Epithelial cell of prostate (primary cell): ENCODE results near the gene PIGP.
"Not testable (repeated sequence)": the region's sequence is repeated elsewhere in the genome, so short reads cannot be mapped to it uniquely, and the experiment has no call there.

Experiments used
- DNase-seq: peaks from one replicate; pipeline ENCODE4 v3.0.0-alpha.2; 2011; ENCODE audit warnings: low read depth, low spot score
- H3K27ac ChIP-seq: fragments of 450-650 bp; 2 replicates; pipeline ENCODE4 v1.5.1; 2017; ENCODE audit warnings: mild to moderate bottlenecking

The PIGP gene

GRCh38 chr21:37047079-37047478, 25.8 kb downstream of the PIGP start:
- DNase-seq, result no peak
- H3K27ac ChIP-seq, result no peak overlapping the region

GRCh38 chr21:37045556-37045955, 27.3 kb downstream of the PIGP start:
- DNase-seq, result no peak
- no peak overlapping the region for H3K27ac ChIP-seq

- H3K27ac ChIP-seq, result no peak overlapping the region
- no peak for DNase-seq
Measured at GRCh38 chr21:37045149-37045548, 27.7 kb downstream of the PIGP start.

- DNase-seq, result no peak
- H3K27ac ChIP-seq, result no peak overlapping the region
Measured at GRCh38 chr21:37044643-37045042, 28.2 kb downstream of the PIGP start.

- DNase-seq, result no peak
- no peak overlapping the region for H3K27ac ChIP-seq
Measured at GRCh38 chr21:37043818-37044217, 29.1 kb downstream of the PIGP start.

GRCh38 chr21:37041706-37042271, 31.1 kb downstream of the PIGP start:
- no peak for DNase-seq
- H3K27ac ChIP-seq, result no peak overlapping the region

GRCh38 chr21:37040212-37040611, 32.7 kb downstream of the PIGP start:
- H3K27ac ChIP-seq, result no peak overlapping the region
- no peak for DNase-seq

GRCh38 chr21:37039411-37040075, 33.3 kb downstream of the PIGP start:
- no peak overlapping the region for H3K27ac ChIP-seq
- no peak for DNase-seq

GRCh38 chr21:37036177-37036576, 36.7 kb downstream of the PIGP start:
- no peak overlapping the region for H3K27ac ChIP-seq
- no peak for DNase-seq

- H3K27ac ChIP-seq, DNase-seq: not testable (repeated sequence)
Measured at GRCh38 chr21:37034394-37034793, 38.5 kb downstream of the PIGP start.

- DNase-seq, result peak; percentile 8
- H3K27ac ChIP-seq, result no peak overlapping the region
Measured at GRCh38 chr21:37032877-37033471, 39.9 kb downstream of the PIGP start.

- H3K27ac ChIP-seq, result no peak overlapping the region
- DNase-seq, result no peak
Measured at GRCh38 chr21:37032293-37032692, 40.6 kb downstream of the PIGP start.

- no peak overlapping the region for H3K27ac ChIP-seq
- DNase-seq, result no peak
Measured at GRCh38 chr21:37030864-37031263, 42.0 kb downstream of the PIGP start.

- DNase-seq, result no peak
- no peak overlapping the region for H3K27ac ChIP-seq
Measured at GRCh38 chr21:37028570-37028969, 44.3 kb downstream of the PIGP start.

GRCh38 chr21:37026499-37026898, 46.4 kb downstream of the PIGP start:
- no peak for DNase-seq
- H3K27ac ChIP-seq, result no peak overlapping the region

GRCh38 chr21:37017951-37018679, 54.8 kb downstream of the PIGP start:
- no peak overlapping the region for H3K27ac ChIP-seq
- DNase-seq, result no peak
